CD4-positive, alpha-beta memory T cell (primary cell): Measurements from ENCODE around the gene SLC2A5. TPM values are rescaled to one million over a fixed set of nuclear protein-coding genes. Genes with fewer than 3 reads are reported as not detected.
"Not testable (repeated sequence)": the region's sequence is repeated elsewhere in the genome, so short reads cannot be mapped to it uniquely, and the experiment has no call there.

ENCODE experiments used
- CTCF ChIA-PET: fragments of 350-600 bp; sonication (Branson Sonifier 250); formaldehyde crosslinking; loops from one replicate; lab custom pipeline; 2021; ENCODE audit warnings: inconsistent platforms; ENCODE audit not compliant: partially characterized antibody; lab: Charles Lee
- POLR2A ChIA-PET: fragments of 350-600 bp; sonication (Branson Sonifier 250); formaldehyde crosslinking; loops from one replicate; lab custom pipeline; 2021; ENCODE audit not compliant: partially characterized antibody; lab: Charles Lee
- DNase-seq, 5 donors: peaks; one replicate each; pipeline versions ENCODE4 v3.0.0 to v3.0.0-alpha.2; 2020 to 2022; ENCODE audit warnings: mixed read lengths in 1 of 5
- H3K27ac ChIP-seq: one replicate; pipeline ENCODE4 v1.7.0; 2013; ENCODE audit warnings: low read depth, low read length
- H3K27me3 ChIP-seq: 2 replicates; pipeline ENCODE4 v1.7.0; 2013; ENCODE audit warnings: mild to moderate bottlenecking, low read length, moderate library complexity; ENCODE audit not compliant: insufficient read depth
- H3K36me3 ChIP-seq: 2 replicates; pipeline ENCODE4 v1.7.0; 2013; ENCODE audit warnings: mild to moderate bottlenecking, low read length, moderate library complexity; ENCODE audit not compliant: insufficient read depth
- H3K4me1 ChIP-seq: 2 replicates; pipeline ENCODE4 v1.7.0; 2013; ENCODE audit warnings: mild to moderate bottlenecking, low read length, moderate library complexity; ENCODE audit not compliant: insufficient read depth
- H3K4me3 ChIP-seq, 2 donors: one replicate each; pipeline ENCODE4 v1.7.0; 2013; ENCODE audit warnings: low read length in 2 of 2, mild to moderate bottlenecking in 1 of 2
- H3K9me3 ChIP-seq, 2 donors: one replicate each; pipeline ENCODE4 v1.7.0; 2013; ENCODE audit warnings: low read length in 2 of 2, control low read depth in 1 of 2; ENCODE audit not compliant: control insufficient read depth in 1 of 2
- H3K27ac Mint-ChIP-seq, 7 donors: one replicate each; pipeline ENCODE4 v1.8.0; 2020 to 2021; ENCODE audit warnings: mixed read lengths in 7 of 7, mild to moderate bottlenecking in 6 of 7, inconsistent platforms in 3 of 7, moderate library complexity in 3 of 7
- H3K27me3 Mint-ChIP-seq, 2 donors: one replicate each; pipeline ENCODE4 v1.8.0; 2020 to 2021; ENCODE audit warnings: mixed read lengths in 2 of 2
- H3K36me3 Mint-ChIP-seq, 2 donors: one replicate each; pipeline ENCODE4 v1.8.0; 2020 to 2021; ENCODE audit warnings: mixed read lengths in 2 of 2, inconsistent platforms in 1 of 2, mild to moderate bottlenecking in 1 of 2
- H3K4me1 Mint-ChIP-seq, 4 donors: one replicate each; pipeline ENCODE4 v1.8.0; 2020 to 2021; ENCODE audit warnings: mixed read lengths in 4 of 4, mild to moderate bottlenecking in 1 of 4
- H3K4me3 Mint-ChIP-seq, 8 donors: one replicate each; pipeline ENCODE4 v1.8.0; 2020 to 2021; ENCODE audit warnings: mixed read lengths in 8 of 8, mild to moderate bottlenecking in 7 of 8, moderate library complexity in 6 of 8, inconsistent platforms in 3 of 8
- H3K9me3 Mint-ChIP-seq, 8 donors: one replicate each; pipeline ENCODE4 v1.8.0; 2020 to 2021; ENCODE audit warnings: mixed read lengths in 8 of 8, mild to moderate bottlenecking in 5 of 8, inconsistent platforms in 3 of 8, moderate library complexity in 1 of 8
- intact Hi-C: fragments of 100-400 bp; cut with micrococcal nuclease; formaldehyde crosslinking; loops from one replicate; pipeline ENCODE4 v1.15.1; 2023
- polyA plus RNA-seq, 2 donors: library from polyadenylated mRNA; unstranded; fragments of 300-500 nt; fragmentation: Illumina TruSeq; gene quantifications; one replicate each; pipeline ENCODE4 v1.2.3, GENCODE V29; 2021
- total RNA-seq, 2 experiments: library from RNA; stranded (reverse); gene quantifications; one replicate each; pipeline ENCODE4 v1.2.3, GENCODE V29; 2021

SLC2A5 gene
- total and polyA plus RNA-seq, 4 experiments from 2014 or later = 0.23 TPM; not detected in 3

DNA sequence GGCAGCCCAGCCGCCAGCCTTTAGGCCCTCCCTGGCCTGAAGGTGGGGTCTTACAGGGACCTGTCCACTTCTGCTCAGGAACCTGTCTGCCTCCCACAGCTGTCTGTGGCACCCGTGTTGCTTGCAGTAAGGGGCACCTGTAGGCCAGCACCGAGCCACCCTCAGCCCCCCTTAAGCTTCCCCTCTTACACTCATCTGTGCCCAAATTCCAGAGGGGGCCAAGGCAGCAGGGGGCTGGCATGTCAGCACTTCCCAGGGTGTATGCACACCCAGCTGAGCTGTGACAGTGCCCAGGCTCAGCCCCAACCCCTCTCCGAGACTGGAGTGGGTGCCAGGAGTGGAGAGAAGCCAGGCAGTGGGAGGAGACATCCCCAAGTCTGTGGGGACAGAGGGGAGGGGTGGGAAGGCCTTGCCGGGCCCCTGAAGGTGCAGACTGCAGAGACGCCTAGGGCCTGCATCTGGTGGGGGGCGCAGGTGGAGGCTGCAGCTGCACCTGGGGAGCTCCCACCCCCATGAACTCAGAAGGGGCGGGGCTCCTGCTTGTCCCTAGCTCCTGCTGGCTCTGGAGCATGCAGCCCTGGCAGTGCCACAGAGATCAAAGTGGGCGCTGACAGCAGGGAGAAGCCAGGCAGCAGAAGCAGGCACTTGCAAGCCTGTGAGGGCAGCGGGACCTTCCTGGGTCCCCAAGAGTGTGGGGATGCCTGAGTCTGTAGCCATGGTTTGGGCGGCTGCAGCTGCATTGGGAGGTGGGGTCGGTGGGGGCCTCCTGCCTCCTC is 37.8 kb downstream of the SLC2A5 start:
- no peaks in the 10 kb centered on the region for H3K36me3 ChIP-seq
- no peaks in the 10 kb centered on the region for H3K4me1 ChIP-seq
- POLR2A ChIA-PET = no interaction called here
- Mint-ChIP-seq H3K9me3 (peaks cover 9 to 36% (median 16%) of the 10 kb centered on the region in 8 donors), H3K4me3 (no peak overlapping the region), H3K27ac (no peak overlapping the region), H3K27me3 (peaks cover 10 to 13% of the 10 kb centered on the region in 2 donors), H3K36me3 (peaks cover 0 to 10% of the 10 kb centered on the region in 2 donors), H3K4me1 (no peaks in the 10 kb centered on the region)
- CTCF ChIA-PET = interaction anchor here (1.1 kb wide), 1 partner anchor 42 kb away, joined by 3 read pairs; no protein-coding TSS in a partner anchor
- H3K27ac ChIP-seq = no peak overlapping the region
- no peak for DNase-seq
- peaks cover 3 to 7% of the 10 kb centered on the region in 2 donors for H3K9me3 ChIP-seq
- H3K27me3 ChIP-seq = no peaks in the 10 kb centered on the region
- intact Hi-C loops = no loop called here
- H3K4me3 ChIP-seq = no peak overlapping the region

DNA sequence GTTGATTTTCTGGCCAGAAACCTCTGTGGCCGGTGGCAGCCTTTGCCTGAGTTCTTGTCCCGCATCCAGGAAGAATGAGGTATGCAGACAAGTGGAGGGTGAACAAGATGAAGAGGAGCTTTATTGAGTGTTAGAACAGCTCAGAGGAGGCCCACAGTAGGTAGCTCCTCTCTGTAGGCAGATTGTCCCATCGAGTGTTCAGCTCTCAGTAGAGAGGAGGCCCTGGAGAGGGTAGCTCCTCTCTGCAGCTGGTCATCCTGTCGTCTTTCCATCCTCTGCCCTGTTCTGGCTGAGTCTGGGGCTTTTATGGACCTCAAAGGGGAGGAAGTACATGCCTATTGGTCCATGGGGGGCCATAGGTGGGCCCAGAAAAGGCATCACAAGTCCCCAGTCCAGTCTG is 38.4 kb downstream of the SLC2A5 start:
- intact Hi-C loops, H3K36me3 ChIP-seq, H3K4me3 ChIP-seq, H3K9me3 ChIP-seq, H3K4me1 Mint-ChIP-seq, H3K27ac ChIP-seq, DNase-seq, H3K27me3 ChIP-seq, H3K4me3 Mint-ChIP-seq, POLR2A ChIA-PET, H3K27ac Mint-ChIP-seq, H3K4me1 ChIP-seq: not testable (repeated sequence)
- peaks cover 13 to 14% of the 10 kb centered on the region in 2 donors for H3K27me3 Mint-ChIP-seq
- H3K36me3 Mint-ChIP-seq = peaks cover 0 to 10% of the 10 kb centered on the region in 2 donors
- H3K9me3 Mint-ChIP-seq = peaks cover 9 to 34% (median 16%) of the 10 kb centered on the region in 8 donors
- CTCF ChIA-PET = interaction anchor here (1.1 kb wide), 1 partner anchor 42 kb away, joined by 3 read pairs; no protein-coding TSS in a partner anchor

DNA sequence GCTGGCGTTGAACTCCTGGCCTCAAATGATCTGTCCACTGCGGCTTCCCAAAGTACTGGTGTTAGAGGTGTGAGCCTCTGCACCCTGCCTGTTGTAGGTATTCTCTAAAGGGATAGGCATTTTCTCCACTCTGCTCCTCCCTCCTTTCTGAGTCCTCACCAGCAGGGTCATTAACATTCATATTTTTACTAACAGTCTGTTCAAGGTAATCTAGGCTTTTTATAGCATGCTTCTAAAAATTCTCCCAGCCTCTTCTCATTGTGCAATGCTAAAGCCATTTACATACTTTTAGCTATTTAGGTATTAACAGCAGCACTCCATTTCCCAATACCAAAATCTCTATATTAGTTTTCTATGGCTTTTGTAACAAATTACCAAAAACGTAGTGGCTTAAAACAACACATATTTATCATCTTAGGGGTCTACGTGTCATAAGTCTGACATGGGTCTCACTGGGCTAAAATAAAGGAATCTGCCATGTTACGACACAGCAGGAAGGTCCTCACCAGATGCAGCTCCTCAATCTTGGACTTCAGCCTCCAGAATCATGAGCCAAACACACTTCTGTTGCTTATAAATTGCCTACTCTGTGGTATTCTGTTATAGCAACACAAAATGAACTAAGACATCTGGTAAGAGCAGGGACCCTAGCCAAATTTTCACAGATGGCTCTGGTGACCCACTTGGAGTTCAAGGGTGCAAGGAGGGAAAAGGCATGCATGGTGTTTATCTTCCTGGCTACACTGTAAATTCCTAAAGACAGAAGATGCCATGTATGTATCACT is 40.3 kb downstream of the SLC2A5 start:
- H3K4me1 ChIP-seq = no peaks in the 10 kb centered on the region
- no peak for DNase-seq
- H3K36me3 Mint-ChIP-seq = no peaks in the 10 kb centered on the region
- no peak overlapping the region for H3K27ac ChIP-seq
- no peak overlapping the region for H3K27ac Mint-ChIP-seq
- no peak overlapping the region for H3K4me3 ChIP-seq
- ChIA-PET CTCF (no interaction called here), POLR2A (no interaction called here)
- intact Hi-C loops = no loop called here
- H3K9me3 Mint-ChIP-seq = peaks cover 0 to 15% (median 5%) of the 10 kb centered on the region in 8 donors
- H3K27me3 ChIP-seq = no peaks in the 10 kb centered on the region
- no peaks in the 10 kb centered on the region for H3K36me3 ChIP-seq
- no peak overlapping the region for H3K4me3 Mint-ChIP-seq
- H3K9me3 ChIP-seq = no peaks in the 10 kb centered on the region
- H3K27me3 Mint-ChIP-seq = peaks cover 9 to 12% of the 10 kb centered on the region in 2 donors
- H3K4me1 Mint-ChIP-seq = no peaks in the 10 kb centered on the region

DNA sequence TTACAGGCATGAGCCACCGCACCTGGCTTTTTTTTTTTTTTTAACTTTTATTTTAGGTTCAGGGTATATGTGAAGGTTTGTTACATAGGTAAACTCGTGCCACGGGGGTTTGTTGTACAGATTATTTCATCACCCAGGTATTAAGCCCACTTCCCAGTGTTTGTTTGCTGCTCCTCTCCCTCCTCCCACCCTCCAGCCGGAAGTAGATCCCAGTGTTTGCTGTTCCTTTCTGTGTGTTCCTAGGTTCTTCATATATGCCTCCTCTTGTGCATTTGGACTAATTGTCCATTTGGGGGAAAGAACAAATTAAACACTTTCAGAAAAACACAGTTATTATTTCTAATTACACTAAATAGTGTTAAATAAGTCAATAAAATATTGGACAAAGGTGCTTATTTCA is 42.1 kb downstream of the SLC2A5 start:
- ChIA-PET POLR2A (no interaction called here), CTCF (no interaction called here)
- H3K27ac Mint-ChIP-seq = no peak overlapping the region
- peaks cover 0 to 8% (median 3%) of the 10 kb centered on the region in 8 donors for H3K9me3 Mint-ChIP-seq
- DNase-seq = no peak
- H3K27ac ChIP-seq = no peak overlapping the region
- no peaks in the 10 kb centered on the region for H3K4me1 ChIP-seq
- H3K4me1 Mint-ChIP-seq = no peaks in the 10 kb centered on the region
- no peak overlapping the region for H3K4me3 ChIP-seq
- intact Hi-C loops = no loop called here
- peaks cover 4 to 8% of the 10 kb centered on the region in 2 donors for H3K27me3 Mint-ChIP-seq
- no peaks in the 10 kb centered on the region for H3K9me3 ChIP-seq
- H3K27me3 ChIP-seq = no peaks in the 10 kb centered on the region
- no peaks in the 10 kb centered on the region for H3K36me3 Mint-ChIP-seq
- H3K36me3 ChIP-seq = no peaks in the 10 kb centered on the region
- no peak overlapping the region for H3K4me3 Mint-ChIP-seq

DNA sequence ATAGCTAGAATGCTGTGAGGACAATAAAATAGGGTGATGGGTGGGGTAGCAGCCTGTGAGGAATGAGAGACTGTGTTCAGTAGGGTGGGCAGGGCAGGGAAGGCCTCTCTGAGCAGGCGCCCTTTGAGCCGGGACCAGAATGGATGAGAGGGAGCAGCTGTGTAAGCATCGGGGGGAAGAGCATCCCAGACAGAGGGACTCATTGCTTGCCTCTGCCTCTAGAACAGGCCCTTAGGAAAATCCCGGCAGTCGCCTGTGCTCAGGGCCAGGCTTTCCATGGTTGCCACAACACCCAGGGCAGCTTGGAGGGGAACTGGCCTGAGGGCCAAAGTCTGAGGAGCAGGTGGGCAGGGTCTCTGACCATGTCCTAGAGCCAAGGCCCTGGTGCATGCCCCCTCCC is 44.0 kb downstream of the SLC2A5 start:
- intact Hi-C loops = no loop called here
- Histone ChIP-seq H3K4me3 (no peak overlapping the region), H3K9me3 (no peaks in the 10 kb centered on the region), H3K27ac (no peak overlapping the region), H3K4me1 (no peaks in the 10 kb centered on the region), H3K36me3 (no peaks in the 10 kb centered on the region), H3K27me3 (no peaks in the 10 kb centered on the region)
- CTCF ChIA-PET = no interaction called here
- H3K27me3 Mint-ChIP-seq = peaks cover 4 to 7% of the 10 kb centered on the region in 2 donors
- POLR2A ChIA-PET = no interaction called here
- H3K36me3 Mint-ChIP-seq = no peaks in the 10 kb centered on the region
- no peak overlapping the region for H3K4me3 Mint-ChIP-seq
- no peaks in the 10 kb centered on the region for H3K4me1 Mint-ChIP-seq
- no peak for DNase-seq
- H3K27ac Mint-ChIP-seq = no peak overlapping the region
- peaks cover 0 to under 1% (median 0%) of the 10 kb centered on the region in 8 donors for H3K9me3 Mint-ChIP-seq

DNA sequence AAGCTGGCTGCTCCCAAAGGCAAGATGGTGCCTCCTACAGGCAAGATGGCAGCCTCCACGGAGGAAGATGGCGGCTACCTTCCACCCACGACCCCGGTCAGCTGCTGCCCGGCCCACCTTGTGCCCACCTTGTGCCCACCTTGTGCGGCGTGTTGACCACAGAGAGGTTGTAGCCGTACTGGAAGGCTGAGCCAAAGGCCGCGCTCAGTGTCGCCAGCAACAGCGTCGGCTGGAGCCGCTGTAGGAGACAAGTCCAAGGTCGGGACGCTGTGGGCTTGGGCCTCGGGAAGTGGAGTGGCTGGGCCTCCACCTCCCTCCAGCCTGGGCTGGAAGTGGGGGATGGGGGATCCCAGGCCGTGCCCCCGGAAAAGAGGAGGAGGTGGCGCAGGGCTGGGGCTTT is 44.6 kb downstream of the SLC2A5 start:
- intact Hi-C loops = no loop called here
- Mint-ChIP-seq H3K4me1 (peaks cover 0 to 3% (median under 1%) of the 10 kb centered on the region in 4 donors), H3K36me3 (no peaks in the 10 kb centered on the region), H3K27me3 (peaks cover 4 to 6% of the 10 kb centered on the region in 2 donors), H3K4me3 (no peak overlapping the region), H3K27ac (no peak overlapping the region), H3K9me3 (no peaks in the 10 kb centered on the region)
- POLR2A ChIA-PET = no interaction called here
- Histone ChIP-seq H3K27me3 (no peaks in the 10 kb centered on the region), H3K27ac (no peak overlapping the region), H3K4me3 (no peak overlapping the region), H3K9me3 (no peaks in the 10 kb centered on the region), H3K4me1 (no peaks in the 10 kb centered on the region), H3K36me3 (no peaks in the 10 kb centered on the region)
- no peak for DNase-seq
- CTCF ChIA-PET = no interaction called here

DNA sequence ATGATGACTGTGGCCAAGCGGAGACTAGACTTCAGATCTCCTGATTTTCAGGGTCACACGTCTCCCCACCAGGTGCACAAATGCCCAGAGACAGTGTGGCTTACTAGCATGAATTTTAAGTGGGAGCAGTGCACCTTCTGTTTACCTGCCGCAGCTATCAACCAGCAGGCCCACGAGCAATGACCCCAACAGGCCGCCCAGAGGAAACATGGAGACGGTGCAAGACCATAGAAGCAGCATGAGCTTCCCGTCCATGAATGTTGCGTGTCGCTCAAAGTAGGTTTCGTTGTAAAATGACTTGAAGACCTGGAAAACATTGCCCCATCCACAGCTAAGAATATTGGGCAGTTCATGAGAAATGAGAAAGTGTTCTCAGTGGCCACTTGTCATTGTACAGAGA is 46.7 kb downstream of the SLC2A5 start:
- Mint-ChIP-seq H3K4me1 (peaks cover 0 to 4% (median under 1%) of the 10 kb centered on the region in 4 donors), H3K27ac (no peak overlapping the region), H3K36me3 (no peaks in the 10 kb centered on the region), H3K27me3 (peaks cover 4 to 5% of the 10 kb centered on the region in 2 donors), H3K4me3 (no peak overlapping the region), H3K9me3 (no peaks in the 10 kb centered on the region)
- no peak for DNase-seq
- Histone ChIP-seq H3K9me3 (no peaks in the 10 kb centered on the region), H3K4me1 (no peaks in the 10 kb centered on the region), H3K4me3 (no peak overlapping the region), H3K27ac (no peak overlapping the region), H3K27me3 (no peaks in the 10 kb centered on the region), H3K36me3 (no peaks in the 10 kb centered on the region)
- ChIA-PET CTCF (no interaction called here), POLR2A (no interaction called here)
- intact Hi-C loops = no loop called here
